Stomach (tissue), 4 donors: Measurements from ENCODE around the gene IPP.

Source experiments
- CTCF ChIP-seq, 7 experiments: fragments of 450-650 bp in 4 of 7; fragments of 200-600 bp in 3 of 7; sonication (generic) in 3 of 7; IDR thresholded peaks; one replicate each; pipeline ENCODE4 v1.5.1; 2016 to 2019; ENCODE audit warnings: antibody characterized with exemption in 7 of 7, control low read depth in 2 of 7, mild to moderate bottlenecking in 1 of 7
- POLR2AphosphoS5 ChIP-seq, 3 donors: sonication (generic); formaldehyde crosslinking; IDR thresholded peaks; one replicate each; pipeline ENCODE4 v1.6.1; 2016; ENCODE audit warnings: antibody characterized with exemption in 3 of 3

DNA sequence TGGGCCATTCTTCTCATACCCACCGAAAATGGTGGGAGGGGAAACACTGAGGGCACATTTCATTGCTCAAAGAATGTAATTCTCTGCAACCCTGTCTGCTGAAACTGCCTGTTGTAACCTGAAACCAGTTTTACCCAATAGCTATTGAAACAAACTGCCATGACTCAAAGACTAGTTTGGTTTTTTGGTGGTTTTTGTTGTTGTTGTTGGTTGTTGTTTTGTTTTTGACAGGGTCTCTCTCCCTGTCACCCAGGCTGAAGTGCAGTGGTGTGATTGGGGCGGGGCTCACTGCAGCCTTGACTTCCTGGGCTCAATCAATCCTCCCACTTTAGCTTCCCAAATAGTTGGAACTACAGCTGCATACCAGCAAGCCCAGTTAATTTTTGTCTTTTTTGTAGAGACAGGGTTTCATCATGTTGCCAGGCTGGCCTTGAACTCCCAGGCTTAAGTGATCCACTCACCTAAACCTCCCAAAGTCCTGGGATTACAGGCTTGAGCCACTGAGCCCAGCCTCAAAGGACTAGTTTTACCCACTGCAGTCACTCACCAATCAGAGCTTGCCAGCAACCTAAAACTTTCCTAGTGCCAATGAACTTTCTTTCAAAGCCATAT, 2.1 kb upstream of the IPP start:
- no peak for TF ChIP-seq CTCF (IDR thresholded peaks at IDR 0.05)
- TF ChIP-seq POLR2AphosphoS5 (IDR thresholded peaks at IDR 0.05): no peak
